ENCODE data around the gene TNNT3. TPM values are rescaled to one million over a fixed set of nuclear protein-coding genes. Genes with fewer than 3 reads are reported as not detected.
"Not testable (repeated sequence)": the region's sequence is repeated elsewhere in the genome, so short reads cannot be mapped to it uniquely, and the experiment has no call there.

The TNNT3 gene
- total RNA-seq, 1 experiment from 2014 or later: not detected

- TF ChIP-seq, protein P1, sequence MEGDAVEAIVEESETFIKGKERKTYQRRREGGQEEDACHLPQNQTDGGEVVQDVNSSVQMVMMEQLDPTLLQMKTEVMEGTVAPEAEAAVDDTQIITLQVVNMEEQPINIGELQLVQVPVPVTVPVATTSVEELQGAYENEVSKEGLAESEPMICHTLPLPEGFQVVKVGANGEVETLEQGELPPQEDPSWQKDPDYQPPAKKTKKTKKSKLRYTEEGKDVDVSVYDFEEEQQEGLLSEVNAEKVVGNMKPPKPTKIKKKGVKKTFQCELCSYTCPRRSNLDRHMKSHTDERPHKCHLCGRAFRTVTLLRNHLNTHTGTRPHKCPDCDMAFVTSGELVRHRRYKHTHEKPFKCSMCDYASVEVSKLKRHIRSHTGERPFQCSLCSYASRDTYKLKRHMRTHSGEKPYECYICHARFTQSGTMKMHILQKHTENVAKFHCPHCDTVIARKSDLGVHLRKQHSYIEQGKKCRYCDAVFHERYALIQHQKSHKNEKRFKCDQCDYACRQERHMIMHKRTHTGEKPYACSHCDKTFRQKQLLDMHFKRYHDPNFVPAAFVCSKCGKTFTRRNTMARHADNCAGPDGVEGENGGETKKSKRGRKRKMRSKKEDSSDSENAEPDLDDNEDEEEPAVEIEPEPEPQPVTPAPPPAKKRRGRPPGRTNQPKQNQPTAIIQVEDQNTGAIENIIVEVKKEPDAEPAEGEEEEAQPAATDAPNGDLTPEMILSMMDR (conservative IDR thresholded peaks at IDR 0.05): no peak
- Mint-ChIP-seq H3K9me3 (no peaks in the 10 kb centered on the region), H3K36me3 (ENCODE audit: insufficient read depth in 1 of 3, low read depth in 3 of 3) (no peaks in the 10 kb centered on the region), H3K4me1 (peaks cover 4 to 10% of the 10 kb centered on the region in 2 experiments; a peak in 3 of 4 replicates), H3K4me3 (no peak overlapping the region), H3K27me3 (ENCODE audit: low read depth) (peaks cover 15% of the 10 kb centered on the region), H3K27ac (no peak overlapping the region)
- Histone ChIP-seq H4K91ac (ENCODE audit: insufficient read length, low read depth, low read length) (no peak overlapping the region), H3K9me3 (ENCODE audit: control insufficient read depth, low read depth, low read length) (no peaks in the 10 kb centered on the region), H3K4me1 (ENCODE audit: insufficient read depth, low read length) (no peaks in the 10 kb centered on the region), H3K4ac (ENCODE audit: low read depth, low read length) (no peak overlapping the region), H3K4me2 (ENCODE audit: insufficient read depth, insufficient read length, low read length) (no peak overlapping the region), H2BK5ac (ENCODE audit: insufficient read length, low read length) (no peak overlapping the region), H4K5ac (ENCODE audit: insufficient read length, low read depth, low read length) (no peak overlapping the region), H3K56ac (ENCODE audit: insufficient read length, low read depth, low read length) (no peak overlapping the region), H3K79me1 (ENCODE audit: insufficient read depth, low read depth, low read length, poor library complexity, severe bottlenecking) (no peaks in the 10 kb centered on the region), H3K18ac (ENCODE audit: insufficient read length, low read depth, low read length) (no peak overlapping the region), H2AFZ (ENCODE audit: low read length) (no peak overlapping the region), H3K23ac (ENCODE audit: insufficient read length, low read depth, low read length) (no peak overlapping the region), H3K23me2 (ENCODE audit: insufficient read length, low read depth, low read length, poor library complexity, severe bottlenecking) (no peaks in the 10 kb centered on the region), H3K14ac (ENCODE audit: insufficient read depth, low read length) (no peak overlapping the region), H4K8ac (replicated peaks; ENCODE audit: insufficient read length, low read depth, low read length) (no peak overlapping the region), H3K79me2 (ENCODE audit: insufficient read depth, low read length) (no peaks in the 10 kb centered on the region), H3K27me3 (ENCODE audit: insufficient read depth, low read length) (no peaks in the 10 kb centered on the region), H2BK120ac (ENCODE audit: low read depth, low read length, poor library complexity, severe bottlenecking) (no peak overlapping the region), H2BK20ac (ENCODE audit: low read depth, low read length, poor library complexity, severe bottlenecking) (no peak overlapping the region), H2BK15ac (ENCODE audit: low read depth, low read length) (no peak overlapping the region), H3K27ac (ENCODE audit: insufficient read length, low read depth, low read length) (no peak overlapping the region), H4K20me1 (ENCODE audit: control insufficient read depth, insufficient read depth, insufficient read length) (no peaks in the 10 kb centered on the region), H2BK12ac (ENCODE audit: insufficient read length, low read depth, low read length) (no peak overlapping the region), H3T11ph (ENCODE audit: low read length) (no peak overlapping the region), H2AK5ac (ENCODE audit: insufficient read length, low read length) (no peak overlapping the region), H3K9ac (ENCODE audit: extremely low read depth, insufficient read length, low read length) (no peak overlapping the region)
- no peak for DNase-seq
- WGBS (ENCODE audit: extremely low coverage, insufficient read length, low lambda C conversion rate): no CpG with 5 or more reads among the region's 11 CpGs
Measured at GRCh38 chr11:1873048-1873812, 46.3 kb upstream of the TNNT3 start.

GRCh38 chr11:1873813-1874150 is 45.7 kb upstream of the TNNT3 start:
- not testable (repeated sequence) for H4K5ac ChIP-seq (ENCODE audit: insufficient read length, low read depth, low read length); H4K20me1 ChIP-seq (ENCODE audit: control insufficient read depth, insufficient read depth, insufficient read length); H3K9me3 Mint-ChIP-seq; H2AFZ ChIP-seq (ENCODE audit: low read length); H3K4me3 Mint-ChIP-seq; H3K18ac ChIP-seq (ENCODE audit: insufficient read length, low read depth, low read length); H2BK5ac ChIP-seq (ENCODE audit: insufficient read length, low read length); H3K9ac ChIP-seq (ENCODE audit: extremely low read depth, insufficient read length, low read length); H2BK15ac ChIP-seq (ENCODE audit: low read depth, low read length); H4K91ac ChIP-seq (ENCODE audit: insufficient read length, low read depth, low read length); H3K14ac ChIP-seq (ENCODE audit: insufficient read depth, low read length); H3K9me3 ChIP-seq (ENCODE audit: control insufficient read depth, low read depth, low read length); DNase-seq; H3K79me2 ChIP-seq (ENCODE audit: insufficient read depth, low read length); H3K27ac ChIP-seq (ENCODE audit: insufficient read length, low read depth, low read length); H3K36me3 Mint-ChIP-seq (ENCODE audit: insufficient read depth in 1 of 3, low read depth in 3 of 3); H2BK20ac ChIP-seq (ENCODE audit: low read depth, low read length, poor library complexity, severe bottlenecking); H4K8ac ChIP-seq (replicated peaks; ENCODE audit: insufficient read length, low read depth, low read length); H3K79me1 ChIP-seq (ENCODE audit: insufficient read depth, low read depth, low read length, poor library complexity, severe bottlenecking); H3K27ac Mint-ChIP-seq; H3K23me2 ChIP-seq (ENCODE audit: insufficient read length, low read depth, low read length, poor library complexity, severe bottlenecking); H3K4ac ChIP-seq (ENCODE audit: low read depth, low read length); H3K4me1 ChIP-seq (ENCODE audit: insufficient read depth, low read length); H3T11ph ChIP-seq (ENCODE audit: low read length); H3K56ac ChIP-seq (ENCODE audit: insufficient read length, low read depth, low read length); H3K4me2 ChIP-seq (ENCODE audit: insufficient read depth, insufficient read length, low read length); H3K27me3 ChIP-seq (ENCODE audit: insufficient read depth, low read length); H2AK5ac ChIP-seq (ENCODE audit: insufficient read length, low read length); H3K23ac ChIP-seq (ENCODE audit: insufficient read length, low read depth, low read length); H2BK120ac ChIP-seq (ENCODE audit: low read depth, low read length, poor library complexity, severe bottlenecking); H2BK12ac ChIP-seq (ENCODE audit: insufficient read length, low read depth, low read length)
- WGBS (ENCODE audit: extremely low coverage, insufficient read length, low lambda C conversion rate): no CpG with 5 or more reads among the region's 17 CpGs
- H3K4me1 Mint-ChIP-seq: peaks cover 4 to 10% of the 10 kb centered on the region in 2 experiments; a peak in 3 of 4 replicates
- peaks cover 15% of the 10 kb centered on the region for H3K27me3 Mint-ChIP-seq (ENCODE audit: low read depth)
